Measurements from ENCODE around the gene PRKAR2B. TPM values are rescaled to one million over a fixed set of nuclear protein-coding genes. Genes with fewer than 3 reads are reported as not detected.
A peak's percentile ranks its signal among the peaks of the same experiment; 100 is the strongest.

The PRKAR2B gene
- total RNA-seq, 4 donors from 2014 or later, result 89.5 to 127 (median 102) TPM

DNA sequence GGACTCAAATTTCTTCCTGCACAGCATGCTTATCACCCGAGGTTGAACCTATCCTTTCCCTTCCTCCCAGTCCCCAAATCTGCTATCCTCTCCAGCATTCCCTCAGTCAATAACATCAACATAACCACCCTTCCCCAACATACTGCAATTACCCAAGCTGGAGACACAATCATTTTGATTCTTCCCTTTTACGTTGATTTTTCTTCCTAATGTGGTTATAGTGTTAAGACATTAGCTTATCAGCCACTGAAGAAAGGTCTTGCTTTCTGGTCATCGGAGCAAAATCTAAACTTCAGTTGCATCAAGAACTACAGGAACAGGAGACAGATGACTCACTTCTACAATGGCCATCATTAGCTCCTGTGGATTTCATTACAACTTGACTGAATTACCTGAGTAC, 120.8 kb downstream of the PRKAR2B start:
- H3K27me3 ChIP-seq, result no peaks in the 10 kb centered on the region
- H3K27ac ChIP-seq (replicated peaks in 1 of 4), result no peak overlapping the region
- intact Hi-C loops (cut with DNase I), result no loop called here
- no peak for TF ChIP-seq POLR2A (IDR thresholded peaks at IDR 0.05; ENCODE audit: low read depth)
- no peak for TF ChIP-seq EP300 (IDR thresholded peaks at IDR 0.05)
- TF ChIP-seq, protein P1, sequence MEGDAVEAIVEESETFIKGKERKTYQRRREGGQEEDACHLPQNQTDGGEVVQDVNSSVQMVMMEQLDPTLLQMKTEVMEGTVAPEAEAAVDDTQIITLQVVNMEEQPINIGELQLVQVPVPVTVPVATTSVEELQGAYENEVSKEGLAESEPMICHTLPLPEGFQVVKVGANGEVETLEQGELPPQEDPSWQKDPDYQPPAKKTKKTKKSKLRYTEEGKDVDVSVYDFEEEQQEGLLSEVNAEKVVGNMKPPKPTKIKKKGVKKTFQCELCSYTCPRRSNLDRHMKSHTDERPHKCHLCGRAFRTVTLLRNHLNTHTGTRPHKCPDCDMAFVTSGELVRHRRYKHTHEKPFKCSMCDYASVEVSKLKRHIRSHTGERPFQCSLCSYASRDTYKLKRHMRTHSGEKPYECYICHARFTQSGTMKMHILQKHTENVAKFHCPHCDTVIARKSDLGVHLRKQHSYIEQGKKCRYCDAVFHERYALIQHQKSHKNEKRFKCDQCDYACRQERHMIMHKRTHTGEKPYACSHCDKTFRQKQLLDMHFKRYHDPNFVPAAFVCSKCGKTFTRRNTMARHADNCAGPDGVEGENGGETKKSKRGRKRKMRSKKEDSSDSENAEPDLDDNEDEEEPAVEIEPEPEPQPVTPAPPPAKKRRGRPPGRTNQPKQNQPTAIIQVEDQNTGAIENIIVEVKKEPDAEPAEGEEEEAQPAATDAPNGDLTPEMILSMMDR (IDR thresholded peaks at IDR 0.05), result no peak
- TF ChIP-seq POLR2AphosphoS5 (IDR thresholded peaks at IDR 0.05), result no peak
- no peak for DNase-seq (ENCODE audit: extremely low spot score)
- WGBS, result 78% methylated on average over 3 of the region's 3 CpGs
- no peaks in the 10 kb centered on the region for H3K36me3 ChIP-seq
- no peak overlapping the region for H3K4me3 ChIP-seq
- no peaks in the 10 kb centered on the region for H3K9me3 ChIP-seq
- H3K4me1 ChIP-seq, result peaks cover 3 to 9% (median 5%) of the 10 kb centered on the region in 4 donors

DNA sequence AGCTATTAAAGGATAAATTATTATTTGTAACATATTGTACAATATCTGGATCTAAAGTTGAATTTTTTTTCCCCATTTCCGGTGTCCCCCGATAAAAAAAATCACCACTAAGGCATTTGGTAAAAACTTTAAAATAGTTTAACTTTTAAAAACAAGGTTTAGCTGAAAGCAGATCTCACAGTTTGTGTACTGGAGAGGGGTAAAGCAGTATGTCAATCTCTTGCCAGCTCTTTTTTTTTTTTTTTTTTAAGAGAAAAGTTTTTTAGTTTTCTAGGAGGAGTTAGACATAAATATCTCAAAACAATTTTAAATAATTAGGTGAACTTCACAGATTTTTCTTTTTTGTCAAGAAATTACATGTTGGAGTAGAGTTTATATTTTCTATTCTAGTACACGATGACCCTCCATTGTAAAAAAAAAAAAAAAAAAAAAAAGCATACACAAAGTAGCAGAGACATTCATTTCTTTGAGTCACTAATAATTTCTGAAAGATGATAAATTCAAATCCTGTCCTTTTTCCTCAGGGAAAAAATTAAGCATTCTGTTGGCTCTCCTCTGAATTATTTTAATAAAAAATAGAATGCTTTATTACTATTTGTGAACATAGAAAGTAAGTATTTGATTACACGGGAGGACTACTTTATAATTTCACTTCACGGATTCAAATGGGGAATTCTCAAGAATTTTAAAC, 122.4 kb downstream of the PRKAR2B start:
- peaks cover 0 to 4% (median 0%) of the 10 kb centered on the region in 4 donors for H3K36me3 ChIP-seq
- H3K9me3 ChIP-seq, result no peaks in the 10 kb centered on the region
- peak overlapping the region; percentile 89 to 100 (median 97) for H3K27ac ChIP-seq (replicated peaks in 1 of 4)
- TF ChIP-seq, protein P1 (IDR thresholded peaks at IDR 0.05), result no peak
- no peak for TF ChIP-seq POLR2A (IDR thresholded peaks at IDR 0.05; ENCODE audit: low read depth)
- no peak for TF ChIP-seq POLR2AphosphoS5 (IDR thresholded peaks at IDR 0.05)
- no peak for TF ChIP-seq EP300 (IDR thresholded peaks at IDR 0.05)
- H3K4me3 ChIP-seq, result peak overlapping the region; percentile 66 to 99 (median 95)
- H3K4me1 ChIP-seq, result peaks cover 16 to 25% (median 19%) of the 10 kb centered on the region in 4 donors
- H3K27me3 ChIP-seq, result no peaks in the 10 kb centered on the region
- 43% methylated on average over 5 of the region's 5 CpGs for WGBS
- DNase-seq (ENCODE audit: extremely low spot score), result no peak
- intact Hi-C loops (cut with DNase I), result no loop called here

DNA sequence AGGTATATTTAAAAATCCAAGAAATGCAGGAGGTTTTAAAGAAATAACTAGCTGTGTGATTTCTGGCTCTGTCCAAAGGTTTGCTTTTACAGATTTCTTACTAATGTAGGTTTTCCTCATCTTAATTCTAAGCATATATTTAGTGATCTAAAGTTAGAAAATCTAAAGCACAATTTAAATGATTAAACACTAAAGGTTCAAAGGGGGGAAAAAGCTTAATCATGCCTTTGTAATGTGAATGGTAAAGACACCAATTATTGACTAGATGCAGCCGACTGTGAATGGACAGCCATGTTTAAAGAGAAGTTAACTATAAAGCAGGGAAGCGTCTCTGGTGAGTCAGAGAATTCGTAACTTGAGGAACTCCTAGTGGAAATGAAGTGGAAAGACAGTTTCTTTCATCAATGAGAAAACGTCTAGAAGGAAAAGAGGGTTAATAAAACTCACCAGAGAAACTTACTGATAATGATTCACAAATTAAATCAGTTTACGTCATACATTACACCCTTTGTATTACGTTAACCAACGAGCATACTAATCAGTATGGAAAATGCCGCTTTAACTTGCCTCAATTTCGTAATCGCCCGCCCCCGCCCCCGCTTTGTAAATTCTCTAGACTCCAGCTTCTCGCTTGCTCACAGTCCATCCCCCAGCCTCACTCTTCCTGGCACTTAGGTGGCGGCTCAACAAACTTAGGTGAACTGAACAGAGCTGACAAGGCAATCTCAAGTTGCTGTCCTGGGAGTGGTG, 123.2 kb downstream of the PRKAR2B start:
- no peak for DNase-seq (ENCODE audit: extremely low spot score)
- 0% methylated on average over 15 of the region's 15 CpGs for WGBS

DNA sequence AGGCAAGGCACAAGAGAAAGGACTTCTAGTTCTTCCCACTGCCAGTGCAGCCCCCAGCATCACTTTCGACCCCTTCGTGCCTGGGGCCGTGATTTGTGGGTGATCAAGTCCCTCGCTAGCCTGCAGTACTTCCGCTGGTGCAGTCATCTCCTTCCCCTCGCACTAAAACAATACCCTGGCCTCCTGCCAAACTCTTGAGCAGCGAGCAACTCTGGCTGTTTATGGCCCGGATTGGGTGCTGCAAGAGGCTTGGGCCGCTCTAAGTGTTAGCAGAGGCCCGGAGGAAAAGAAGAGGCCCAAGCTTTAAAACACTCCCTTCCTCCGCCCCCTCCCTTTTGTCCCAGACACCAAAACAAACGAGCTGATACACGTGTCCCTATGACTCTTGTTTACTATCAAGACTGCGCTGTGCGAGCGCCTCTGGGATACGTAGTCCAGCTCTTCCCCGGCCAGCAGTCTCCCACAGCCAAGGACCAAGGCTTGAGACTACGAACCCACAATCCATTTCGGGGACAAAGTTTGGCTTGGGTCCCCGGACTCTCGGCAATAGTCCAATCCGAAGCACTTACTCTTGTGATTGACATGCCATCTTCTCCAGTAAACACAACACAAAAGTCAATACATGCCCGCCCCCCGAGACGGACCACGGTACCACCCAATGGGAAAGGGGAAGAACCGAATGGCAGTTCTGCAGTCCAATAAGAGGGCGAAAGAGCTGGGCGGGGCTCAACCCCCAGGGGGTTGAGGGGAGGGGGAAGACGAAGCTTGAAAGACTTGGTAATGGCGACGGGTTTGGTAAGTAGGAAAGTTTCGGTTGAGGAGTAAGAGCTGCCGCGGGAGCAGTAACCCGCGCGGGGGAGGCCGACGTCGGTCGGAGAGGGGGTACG, 124.0 kb downstream of the PRKAR2B start, which contains the start of gene HBP1:
HBP1 (plus strand) TSS at position 771 of the 887 bp plus-strand sequence. CDS start 10,891 bp downstream, outside the sequence.
- Histone ChIP-seq H3K9me3 (no peaks in the 10 kb centered on the region), H3K36me3 (peaks cover 0 to 4% (median 0%) of the 10 kb centered on the region in 4 donors), H3K4me3 (peak within 1 kb of the TSS; percentile 93 to 99 (median 96)), H3K27me3 (no peaks in the 10 kb centered on the region), H3K4me1 (peaks cover 32 to 41% (median 35%) of the 10 kb centered on the region in 4 donors), H3K27ac (replicated peaks in 1 of 4) (peak within 1 kb of the TSS; percentile 99 to 100 (median 100))
- under 1% methylated on average over 36 of the region's 44 CpGs for WGBS
- TF ChIP-seq EP300 (IDR thresholded peaks at IDR 0.05), result no peak
- TF ChIP-seq POLR2AphosphoS5 (IDR thresholded peaks at IDR 0.05), result peak; percentile 79 to 83
- TF ChIP-seq, protein P1 (IDR thresholded peaks at IDR 0.05), result no peak
- TF ChIP-seq POLR2A (IDR thresholded peaks at IDR 0.05; ENCODE audit: low read depth), result peak; percentile 15
- peak; percentile 100 for DNase-seq (ENCODE audit: extremely low spot score)
- intact Hi-C loops (cut with DNase I), result no loop called here

More for the DNA sequence above, 123.2 kb downstream of the PRKAR2B start:
- peak overlapping the region; percentile 89 to 100 (median 97) for H3K27ac ChIP-seq (replicated peaks in 1 of 4)
- H3K4me1 ChIP-seq, result peaks cover 24 to 33% (median 27%) of the 10 kb centered on the region in 4 donors
- no peaks in the 10 kb centered on the region for H3K9me3 ChIP-seq
- H3K4me3 ChIP-seq, result peak overlapping the region; percentile 66 to 99 (median 95)
- TF ChIP-seq POLR2A (IDR thresholded peaks at IDR 0.05; ENCODE audit: low read depth), result no peak
- TF ChIP-seq, protein P1 (IDR thresholded peaks at IDR 0.05), result peak; percentile 30 to 61 (median 45)
- intact Hi-C loops (cut with DNase I), result no loop called here
- H3K36me3 ChIP-seq, result peaks cover 0 to 4% (median 0%) of the 10 kb centered on the region in 4 donors
- H3K27me3 ChIP-seq, result no peaks in the 10 kb centered on the region
